GM18867 (cell line): Measurements from ENCODE around the gene CLEC3A.
"Not testable (repeated sequence)": the region's sequence is repeated elsewhere in the genome, so short reads cannot be mapped to it uniquely, and the experiment has no call there.

Experiments
- ATAC-seq: cut with Tn5 transposase; IDR thresholded peaks from one replicate; pipeline ENCODE4 v1.9.1; 2021; ENCODE audit warnings: mild to moderate bottlenecking, moderate library complexity; ENCODE audit not compliant: unreplicated experiment

The CLEC3A gene

GRCh38 chr16:78025631-78026030 is 3.3 kb downstream of the CLEC3A start:
- no peak for ATAC-seq

- no peak for ATAC-seq
Measured at GRCh38 chr16:78028018-78028417, 5.7 kb downstream of the CLEC3A start.

GRCh38 chr16:78034530-78034929 is 12.2 kb downstream of the CLEC3A start:
- no peak for ATAC-seq

GRCh38 chr16:78035012-78035411 is 12.7 kb downstream of the CLEC3A start:
- no peak for ATAC-seq

GRCh38 chr16:78040396-78040795 is 18.0 kb downstream of the CLEC3A start:
- ATAC-seq: no peak

- no peak for ATAC-seq
Measured at GRCh38 chr16:78045865-78046581, 23.7 kb downstream of the CLEC3A start.

- ATAC-seq: no peak
Measured at GRCh38 chr16:78048319-78048718, 26.0 kb downstream of the CLEC3A start.

- ATAC-seq: no peak
Measured at GRCh38 chr16:78050734-78051400, 28.5 kb downstream of the CLEC3A start.

GRCh38 chr16:78057803-78058564 is 35.6 kb downstream of the CLEC3A start:
- ATAC-seq: no peak

- ATAC-seq: not testable (repeated sequence)
Measured at GRCh38 chr16:78059806-78060205, 37.5 kb downstream of the CLEC3A start.

- ATAC-seq: no peak
Measured at GRCh38 chr16:78060295-78060694, 37.9 kb downstream of the CLEC3A start.

GRCh38 chr16:78060809-78061208 is 38.5 kb downstream of the CLEC3A start:
- ATAC-seq: no peak

GRCh38 chr16:78065319-78065718 is 43.0 kb downstream of the CLEC3A start:
- no peak for ATAC-seq

GRCh38 chr16:78069913-78070312 is 47.6 kb downstream of the CLEC3A start:
- ATAC-seq: no peak

GRCh38 chr16:78072275-78072674 is 49.9 kb downstream of the CLEC3A start:
- ATAC-seq: no peak

- no peak for ATAC-seq
Measured at GRCh38 chr16:78075800-78076199, 53.5 kb downstream of the CLEC3A start.

GRCh38 chr16:78081341-78081740 is 59.0 kb downstream of the CLEC3A start:
- no peak for ATAC-seq
